ENCODE data around the gene OR1I1.

Gene OR1I1

DNA sequence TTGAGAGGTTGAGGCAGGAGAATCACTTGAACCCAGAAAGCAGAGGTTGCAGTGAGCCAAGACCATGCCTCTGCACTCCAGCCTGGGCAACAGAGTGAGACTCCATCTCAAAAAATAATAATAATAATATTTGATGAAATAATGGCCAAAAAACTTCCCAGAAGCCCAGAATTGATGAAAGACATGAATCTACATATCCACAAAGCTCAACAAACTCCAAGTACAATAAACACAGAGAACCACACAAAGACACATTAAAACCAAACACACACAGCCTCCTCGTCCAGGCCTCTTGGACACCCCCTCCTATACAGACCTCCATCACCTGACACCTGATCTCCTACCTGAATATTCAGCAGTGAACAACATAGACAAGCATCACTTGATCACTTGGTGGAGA lies 22.0 kb downstream of the OR1I1 start:
- Histone ChIP-seq H3K9ac (ENCODE audit: low read depth, low read length) (no peak overlapping the region), H3K79me2 (ENCODE audit: insufficient read depth, low read length) (no peaks in the 10 kb centered on the region), H2AFZ (ENCODE audit: low read depth, low read length) (no peak overlapping the region), H3K9me3 (ENCODE audit: insufficient read depth, low read length, severe bottlenecking) (peaks cover 11% of the 10 kb centered on the region), H3K4me2 (ENCODE audit: insufficient read depth, low read length) (no peak overlapping the region), H4K20me1 (ENCODE audit: insufficient read depth, low read length) (no peaks in the 10 kb centered on the region), H3K36me3 (ENCODE audit: insufficient read depth, low read length) (no peaks in the 10 kb centered on the region), H3K27me3 (ENCODE audit: insufficient read depth, low read length, poor library complexity) (no peaks in the 10 kb centered on the region), H3K27ac (ENCODE audit: low read length) (no peak overlapping the region), H3K4me3 (ENCODE audit: low read depth in 1 of 2, low read length in 2 of 2) (no peak overlapping the region), H3K4me1 (ENCODE audit: insufficient read depth, low read length) (no peaks in the 10 kb centered on the region)
- ATAC-seq (ENCODE audit: insufficient read depth, low read depth) (no peak), DNase-seq (no peak)
- TF ChIP-seq, protein P1, sequence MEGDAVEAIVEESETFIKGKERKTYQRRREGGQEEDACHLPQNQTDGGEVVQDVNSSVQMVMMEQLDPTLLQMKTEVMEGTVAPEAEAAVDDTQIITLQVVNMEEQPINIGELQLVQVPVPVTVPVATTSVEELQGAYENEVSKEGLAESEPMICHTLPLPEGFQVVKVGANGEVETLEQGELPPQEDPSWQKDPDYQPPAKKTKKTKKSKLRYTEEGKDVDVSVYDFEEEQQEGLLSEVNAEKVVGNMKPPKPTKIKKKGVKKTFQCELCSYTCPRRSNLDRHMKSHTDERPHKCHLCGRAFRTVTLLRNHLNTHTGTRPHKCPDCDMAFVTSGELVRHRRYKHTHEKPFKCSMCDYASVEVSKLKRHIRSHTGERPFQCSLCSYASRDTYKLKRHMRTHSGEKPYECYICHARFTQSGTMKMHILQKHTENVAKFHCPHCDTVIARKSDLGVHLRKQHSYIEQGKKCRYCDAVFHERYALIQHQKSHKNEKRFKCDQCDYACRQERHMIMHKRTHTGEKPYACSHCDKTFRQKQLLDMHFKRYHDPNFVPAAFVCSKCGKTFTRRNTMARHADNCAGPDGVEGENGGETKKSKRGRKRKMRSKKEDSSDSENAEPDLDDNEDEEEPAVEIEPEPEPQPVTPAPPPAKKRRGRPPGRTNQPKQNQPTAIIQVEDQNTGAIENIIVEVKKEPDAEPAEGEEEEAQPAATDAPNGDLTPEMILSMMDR (IDR thresholded peaks at IDR 0.05; ENCODE audit: borderline replicate concordance, extremely low read depth, low read length, poor library complexity, severe bottlenecking), result no peak

DNA sequence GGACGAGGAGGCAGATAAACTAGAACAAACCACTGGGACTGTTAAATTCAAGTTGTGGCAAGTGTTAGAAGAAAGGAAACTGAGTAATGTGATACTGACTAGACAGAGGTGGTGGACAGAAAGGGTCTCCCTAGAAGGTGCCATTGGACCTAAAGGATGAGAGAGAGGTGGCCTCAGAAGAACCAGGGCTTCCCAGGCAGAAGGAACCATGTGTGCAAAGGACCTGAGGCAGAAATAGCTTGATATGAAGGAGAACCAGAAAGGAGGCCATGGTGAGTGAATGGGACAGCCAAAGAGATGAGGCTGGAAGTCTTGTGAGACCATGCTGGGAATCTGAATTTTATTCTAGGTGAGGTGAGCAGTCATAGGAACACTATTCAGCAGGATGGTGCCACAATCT lies 22.4 kb downstream of the OR1I1 start:
- no peaks in the 10 kb centered on the region for H3K36me3 ChIP-seq (ENCODE audit: insufficient read depth, low read length)
- no peak overlapping the region for H3K4me2 ChIP-seq (ENCODE audit: insufficient read depth, low read length)
- no peak overlapping the region for H3K4me3 ChIP-seq (ENCODE audit: low read depth in 1 of 2, low read length in 2 of 2)
- H3K27ac ChIP-seq (ENCODE audit: low read length), result no peak overlapping the region
- H3K9me3 ChIP-seq (ENCODE audit: insufficient read depth, low read length, severe bottlenecking), result peaks cover 11% of the 10 kb centered on the region
- no peaks in the 10 kb centered on the region for H3K27me3 ChIP-seq (ENCODE audit: insufficient read depth, low read length, poor library complexity)
- H3K9ac ChIP-seq (ENCODE audit: low read depth, low read length), result no peak overlapping the region
- TF ChIP-seq, protein P1 (IDR thresholded peaks at IDR 0.05; ENCODE audit: borderline replicate concordance, extremely low read depth, low read length, poor library complexity, severe bottlenecking), result no peak
- TF ChIP-seq EZH2 (IDR thresholded peaks at IDR 0.05; ENCODE audit: borderline replicate concordance, low read depth, low read length, severe bottlenecking), result no peak
- H3K79me2 ChIP-seq (ENCODE audit: insufficient read depth, low read length), result no peaks in the 10 kb centered on the region
- H3K4me1 ChIP-seq (ENCODE audit: insufficient read depth, low read length), result no peaks in the 10 kb centered on the region
- no peak for ATAC-seq (ENCODE audit: insufficient read depth, low read depth)
- no peak overlapping the region for H2AFZ ChIP-seq (ENCODE audit: low read depth, low read length)
- DNase-seq, result no peak
- no peaks in the 10 kb centered on the region for H4K20me1 ChIP-seq (ENCODE audit: insufficient read depth, low read length)

DNA sequence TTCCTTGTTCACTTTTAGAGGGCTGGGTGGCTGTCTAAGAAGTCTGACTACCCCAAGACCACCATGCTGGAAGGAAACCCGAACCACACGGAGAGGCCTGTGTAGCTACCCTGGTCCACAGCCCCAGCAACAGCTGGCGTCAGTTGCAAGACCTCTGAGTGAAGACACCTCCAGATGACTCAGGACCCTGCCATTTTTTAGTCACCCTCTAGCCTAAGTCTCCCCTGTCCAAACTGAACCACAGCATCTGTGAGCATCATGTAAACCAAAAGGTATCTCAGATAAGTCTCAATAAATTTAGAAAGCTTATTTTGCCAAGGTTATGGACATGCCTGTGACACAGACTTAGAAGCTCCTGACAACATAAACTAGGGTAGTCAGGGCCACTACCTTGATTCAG lies 23.0 kb downstream of the OR1I1 start:
- Histone ChIP-seq H3K4me3 (ENCODE audit: low read depth in 1 of 2, low read length in 2 of 2) (no peak overlapping the region), H3K9me3 (ENCODE audit: insufficient read depth, low read length, severe bottlenecking) (peaks cover 11% of the 10 kb centered on the region), H3K4me2 (ENCODE audit: insufficient read depth, low read length) (no peak overlapping the region), H3K9ac (ENCODE audit: low read depth, low read length) (no peak overlapping the region), H4K20me1 (ENCODE audit: insufficient read depth, low read length) (no peaks in the 10 kb centered on the region), H3K27ac (ENCODE audit: low read length) (no peak overlapping the region), H3K36me3 (ENCODE audit: insufficient read depth, low read length) (no peaks in the 10 kb centered on the region), H3K4me1 (ENCODE audit: insufficient read depth, low read length) (no peaks in the 10 kb centered on the region), H3K27me3 (ENCODE audit: insufficient read depth, low read length, poor library complexity) (no peaks in the 10 kb centered on the region), H2AFZ (ENCODE audit: low read depth, low read length) (no peak overlapping the region), H3K79me2 (ENCODE audit: insufficient read depth, low read length) (no peaks in the 10 kb centered on the region)
- DNase-seq (no peak), ATAC-seq (ENCODE audit: insufficient read depth, low read depth) (no peak)
- no peak for TF ChIP-seq EZH2 (IDR thresholded peaks at IDR 0.05; ENCODE audit: borderline replicate concordance, low read depth, low read length, severe bottlenecking)
- TF ChIP-seq, protein P1 (IDR thresholded peaks at IDR 0.05; ENCODE audit: borderline replicate concordance, extremely low read depth, low read length, poor library complexity, severe bottlenecking), result no peak
